Keratinocyte (primary cell): ENCODE measurements around the gene MDN1. TPM values are rescaled to one million over a fixed set of nuclear protein-coding genes. Genes with fewer than 3 reads are reported as not detected.

Source experiments
- DNase-seq: peaks from one replicate; pipeline ENCODE4 v3.0.0-alpha.2; 2011; ENCODE audit warnings: low read depth, missing footprints, low spot score
- FAIRE-seq: peaks from 2 replicates; lab custom pipeline; 2011; peaks lifted over from hg19 to GRCh38; lab: Jason Lieb, UNC
- H2AFZ ChIP-seq: 2 replicates; pipeline ENCODE4 v1.6.0; 2012; ENCODE audit warnings: low read length, control low read depth, inconsistent platforms; ENCODE audit not compliant: control insufficient read depth
- H3K27ac ChIP-seq: 2 replicates; pipeline ENCODE4 v1.5.1; 2011; ENCODE audit warnings: low read length; ENCODE audit not compliant: control insufficient read depth, insufficient read depth
- H3K27me3 ChIP-seq: 3 replicates; pipeline ENCODE4 v1.6.0; 2011; ENCODE audit warnings: low read length; ENCODE audit not compliant: control insufficient read depth, insufficient read depth; ENCODE audit errors: extremely low read depth
- H3K36me3 ChIP-seq, 2 experiments: 2 replicates in 1 of 2; 3 replicates in 1 of 2; pipeline ENCODE4 v1.5.1; 2011; ENCODE audit warnings: low read length in 2 of 2, mild to moderate bottlenecking in 1 of 2; ENCODE audit not compliant: control insufficient read depth in 2 of 2, insufficient read depth in 2 of 2; ENCODE audit errors: extremely low read depth in 1 of 2
- H3K4me1 ChIP-seq: 3 replicates; pipeline ENCODE4 v1.5.1; 2011; ENCODE audit warnings: low read length; ENCODE audit not compliant: control insufficient read depth, insufficient read depth; ENCODE audit errors: extremely low read depth
- H3K4me2 ChIP-seq: 3 replicates; pipeline ENCODE4 v1.6.0; 2011; ENCODE audit warnings: low read depth, low read length; ENCODE audit not compliant: control insufficient read depth, insufficient read depth; ENCODE audit errors: extremely low read depth
- H3K4me3 ChIP-seq, 3 experiments: fragments of 200-600 bp in 1 of 3; sonication (generic) in 1 of 3; 2 replicates in 2 of 3; 3 replicates in 1 of 3; pipeline ENCODE4 v1.5.1; 2011 to 2016; ENCODE audit warnings: low read length in 3 of 3, mild to moderate bottlenecking in 3 of 3, control low read depth in 2 of 3, inconsistent platforms in 1 of 3, low read depth in 1 of 3, mixed read lengths in 1 of 3, mixed run types in 1 of 3, moderate library complexity in 1 of 3; ENCODE audit not compliant: control insufficient read depth in 2 of 3, insufficient read depth in 2 of 3; ENCODE audit errors: extremely low read depth in 1 of 3
- H3K79me2 ChIP-seq: 2 replicates; pipeline ENCODE4 v1.6.0; 2012; ENCODE audit warnings: low read length; ENCODE audit not compliant: control insufficient read depth, insufficient read depth
- H3K9ac ChIP-seq: 3 replicates; pipeline ENCODE4 v1.6.0; 2011; ENCODE audit warnings: low read length; ENCODE audit not compliant: control insufficient read depth, insufficient read depth; ENCODE audit errors: extremely low read depth
- H3K9me1 ChIP-seq: 3 replicates; pipeline ENCODE4 v1.6.0; 2011; ENCODE audit warnings: low read length; ENCODE audit not compliant: control insufficient read depth, insufficient read depth; ENCODE audit errors: extremely low read depth
- H3K9me3 ChIP-seq: 2 replicates; pipeline ENCODE4 v1.5.1; 2012; ENCODE audit warnings: low read depth, low read length; ENCODE audit not compliant: control insufficient read depth
- H4K20me1 ChIP-seq: 3 replicates; pipeline ENCODE4 v1.6.0; 2011; ENCODE audit warnings: low read length; ENCODE audit not compliant: control insufficient read depth, insufficient read depth; ENCODE audit errors: extremely low read depth
- CTCF ChIP-seq, 3 experiments: IDR thresholded peaks in 1 of 3; conservative IDR thresholded peaks in 1 of 3; optimal IDR thresholded peaks in 1 of 3; 2 replicates in 2 of 3; 3 replicates in 1 of 3; pipeline versions ENCODE3 to v1.5.1; 2011; ENCODE audit warnings: low read length in 3 of 3, mild to moderate bottlenecking in 3 of 3, moderate library complexity in 2 of 3, control low read depth in 1 of 3, inconsistent platforms in 1 of 3; ENCODE audit not compliant: insufficient read depth in 2 of 3; ENCODE audit errors: extremely low read depth in 1 of 3
- EZH2 ChIP-seq: IDR thresholded peaks from one replicate; pipeline ENCODE4 v1.6.1; 2012; ENCODE audit warnings: inconsistent platforms, mild to moderate bottlenecking, low read length, moderate library complexity
- dilution Hi-C: fragments of 300-500 bp; cut with MboI; formaldehyde crosslinking; loops from one replicate; pipeline ENCODE4 v1.7.0; 2020; ENCODE audit warnings: low sequenced_read_pairs; ENCODE audit not compliant: extremely low pct_ligation_motif_present
- polyA plus RNA-seq, 5 experiments: library from polyadenylated mRNA; depleted of rRNA in 3 of 5; stranded (reverse) in 3 of 5; stranded (forward) in 1 of 5; unstranded in 1 of 5; fragments of >200 nt; gene quantifications; 1 replicate in 1 of 5; 2 replicates in 3 of 5; 3 replicates in 1 of 5; pipeline versions ENCODE4 v1.2.1 to v1.2.3, GENCODE V29; 2011 to 2012; ENCODE audit warnings: missing spikeins in 2 of 5, low read depth in 1 of 5, low replicate concordance in 1 of 5

Gene MDN1
- polyA plus RNA-seq, 1 donor (not counting 4 experiments of a cell fraction or from before 2014, with no cell fraction given), result 16.0 TPM

GRCh38 chr6:89790403-89790802, 29.2 kb downstream of the MDN1 start:
- Histone ChIP-seq H3K4me2 (no peak overlapping the region), H3K9ac (no peak overlapping the region), H3K36me3 (peaks cover 18 to 31% of the 10 kb centered on the region in 2 experiments), H3K27me3 (no peaks in the 10 kb centered on the region), H3K9me1 (no peaks in the 10 kb centered on the region), H3K9me3 (no peaks in the 10 kb centered on the region), H3K27ac (no peak overlapping the region), H3K4me3 (no peak overlapping the region), H4K20me1 (no peaks in the 10 kb centered on the region), H2AFZ (no peak overlapping the region), H3K4me1 (no peaks in the 10 kb centered on the region), H3K79me2 (peaks cover 2% of the 10 kb centered on the region)
- TF ChIP-seq CTCF (optimal IDR thresholded peaks at IDR 0.05 in 1 of 3, IDR thresholded peaks at IDR 0.05 in 1 of 3, conservative IDR thresholded peaks at IDR 0.05 in 1 of 3; ENCODE audit: extremely low read depth in 1 of 3, insufficient read depth in 2 of 3, low read length in 3 of 3) (no peak), EZH2 (no peak)
- DNase-seq (no peak), FAIRE-seq (no peak)
- dilution Hi-C loops, result no loop called here

GRCh38 chr6:89789980-89790379, 29.6 kb downstream of the MDN1 start:
- no peak for DNase-seq
- H3K9ac ChIP-seq, result no peak overlapping the region
- no peak overlapping the region for H3K4me2 ChIP-seq
- dilution Hi-C loops, result no loop called here
- no peaks in the 10 kb centered on the region for H3K9me1 ChIP-seq
- H2AFZ ChIP-seq, result no peak overlapping the region
- FAIRE-seq, result no peak
- H3K27ac ChIP-seq, result no peak overlapping the region
- peaks cover 21 to 32% of the 10 kb centered on the region in 2 experiments for H3K36me3 ChIP-seq
- no peaks in the 10 kb centered on the region for H4K20me1 ChIP-seq
- H3K79me2 ChIP-seq, result no peaks in the 10 kb centered on the region
- TF ChIP-seq CTCF (optimal IDR thresholded peaks at IDR 0.05 in 1 of 3, IDR thresholded peaks at IDR 0.05 in 1 of 3, conservative IDR thresholded peaks at IDR 0.05 in 1 of 3; ENCODE audit: extremely low read depth in 1 of 3, insufficient read depth in 2 of 3, low read length in 3 of 3), result no peak
- TF ChIP-seq EZH2, result no peak
- no peak overlapping the region for H3K4me3 ChIP-seq
- no peaks in the 10 kb centered on the region for H3K4me1 ChIP-seq
- no peaks in the 10 kb centered on the region for H3K9me3 ChIP-seq
- no peaks in the 10 kb centered on the region for H3K27me3 ChIP-seq
